A673 (cell line): ENCODE data around the gene DSCAML1.

Source experiments
- CTCF ChIP-seq: fragments of 300-800, 200-600 bp; sonication (generic); conservative IDR thresholded peaks from 2 replicates; pipeline ENCODE4 v1.5.1; 2017; ENCODE audit warnings: low read depth, mild to moderate bottlenecking, antibody characterized with exemption, low read length, moderate library complexity, mixed read lengths
- EZH2 ChIP-seq: fragments of 200-600 bp; sonication (generic); IDR thresholded peaks from 2 replicates; pipeline ENCODE4 v1.6.1; 2017; ENCODE audit warnings: borderline replicate concordance, low read depth, mild to moderate bottlenecking, mixed read lengths, antibody characterized with exemption, low read length; ENCODE audit not compliant: poor library complexity, severe bottlenecking

GRCh38 chr11:117627259-117627658 is 169.8 kb downstream of the DSCAML1 start:
- no peak for TF ChIP-seq CTCF
- no peak for TF ChIP-seq EZH2
